ENCODE data around the gene ATP8A2. TPM values are rescaled to one million over a fixed set of nuclear protein-coding genes. Genes with fewer than 3 reads are reported as not detected.

ATP8A2 gene
- total and polyA plus RNA-seq, 10 of the 15 experiments (the other 5 are each of a cell fraction or from before 2014, with no cell fraction given): 0.01 to 0.04 (median 0.04) TPM; not detected in 7

DNA sequence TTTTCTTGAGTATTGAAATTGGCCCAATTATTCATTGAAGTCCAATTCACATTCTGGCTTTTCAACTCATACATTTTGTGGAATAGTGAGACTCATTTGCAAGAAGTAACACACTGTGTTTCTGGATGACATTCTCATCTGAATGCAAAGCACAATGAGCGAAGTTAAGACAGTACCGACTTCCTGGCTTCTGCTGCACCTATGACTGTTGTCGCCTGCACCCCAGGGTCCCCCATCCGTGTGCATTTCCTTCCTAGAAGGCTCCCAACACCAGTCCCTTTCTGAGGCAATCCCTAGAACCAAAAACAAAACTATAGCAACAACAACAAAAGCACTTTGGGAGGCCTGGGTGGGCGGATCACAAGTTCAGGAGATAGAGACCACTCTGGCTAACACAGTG is 496.7 kb downstream of the ATP8A2 start:
- DNase-seq (ENCODE audit: low read depth, low spot score) (no peak), FAIRE-seq (no peak), ATAC-seq (no peak)
- BruUV-seq (replicated peaks): no TSS peak
- Histone ChIP-seq H3K27me3 (replicated peaks in 1 of 2; ENCODE audit: control insufficient read depth in 2 of 2, insufficient read depth in 2 of 2, low read length in 1 of 2) (no peaks in the 10 kb centered on the region; a peak in 2 of 4 replicates), H3K27ac (ENCODE audit: control insufficient read depth, insufficient read depth) (no peak overlapping the region), H4K20me1 (ENCODE audit: control insufficient read depth, insufficient read depth) (no peaks in the 10 kb centered on the region), H2AFZ (ENCODE audit: control insufficient read depth, low read depth, low read length) (no peak overlapping the region), H3K79me2 (ENCODE audit: control insufficient read depth, insufficient read depth, low read length) (no peaks in the 10 kb centered on the region), H3K4me2 (ENCODE audit: control insufficient read depth, insufficient read depth) (no peak overlapping the region), H3K36me3 (ENCODE audit: control insufficient read depth in 2 of 2, insufficient read depth in 2 of 2, low read length in 1 of 2) (no peaks in the 10 kb centered on the region), H3K9ac (ENCODE audit: control insufficient read depth, insufficient read depth, low read length) (no peak overlapping the region), H3K4me1 (ENCODE audit: control insufficient read depth, insufficient read depth, low read length) (no peaks in the 10 kb centered on the region), H3K4me3 (no peak overlapping the region), H3K9me3 (replicated peaks; ENCODE audit: control insufficient read depth, insufficient read depth, low read length) (no peaks in the 10 kb centered on the region)
- in situ Hi-C loops (cut with MboI) (no loop called here), intact Hi-C loops (cut with micrococcal nuclease; ENCODE audit: unreplicated experiment) (no loop called here)
- SMC1A ChIA-PET (ENCODE audit: uncharacterized antibody, unreplicated experiment): no interaction called here
- TF ChIP-seq ZNF274 (IDR thresholded peaks at IDR 0.05; ENCODE audit: insufficient read depth, insufficient read length) (no peak), CTCF (IDR thresholded peaks at IDR 0.05 in 2 of 3, conservative IDR thresholded peaks at IDR 0.05 in 1 of 3; ENCODE audit: control insufficient read depth in 2 of 3, extremely low read depth in 1 of 3, insufficient read depth in 1 of 3, low read depth in 3 of 3, low read length in 3 of 3) (no peak), CREB1 (IDR thresholded peaks at IDR 0.05; ENCODE audit: low read depth) (no peak), ZBTB4 (CRISPR knock-in tag; IDR thresholded peaks at IDR 0.05) (no peak), SIX5 (IDR thresholded peaks at IDR 0.05; ENCODE audit: low read depth, low read length, severe bottlenecking) (no peak), MYB (IDR thresholded peaks at IDR 0.05; ENCODE audit: borderline replicate concordance, low read depth, low read length) (no peak), TCF7 (IDR thresholded peaks at IDR 0.05; ENCODE audit: borderline replicate concordance) (no peak), ASH2L (IDR thresholded peaks at IDR 0.05; ENCODE audit: borderline replicate concordance, low read depth) (no peak), SRF (IDR thresholded peaks at IDR 0.05; ENCODE audit: low read depth in 2 of 2, low read length in 2 of 2) (no peak), ZNF384 (IDR thresholded peaks at IDR 0.05; ENCODE audit: borderline replicate concordance, low read depth, low read length) (no peak)
- TF ChIP-seq, protein P1, sequence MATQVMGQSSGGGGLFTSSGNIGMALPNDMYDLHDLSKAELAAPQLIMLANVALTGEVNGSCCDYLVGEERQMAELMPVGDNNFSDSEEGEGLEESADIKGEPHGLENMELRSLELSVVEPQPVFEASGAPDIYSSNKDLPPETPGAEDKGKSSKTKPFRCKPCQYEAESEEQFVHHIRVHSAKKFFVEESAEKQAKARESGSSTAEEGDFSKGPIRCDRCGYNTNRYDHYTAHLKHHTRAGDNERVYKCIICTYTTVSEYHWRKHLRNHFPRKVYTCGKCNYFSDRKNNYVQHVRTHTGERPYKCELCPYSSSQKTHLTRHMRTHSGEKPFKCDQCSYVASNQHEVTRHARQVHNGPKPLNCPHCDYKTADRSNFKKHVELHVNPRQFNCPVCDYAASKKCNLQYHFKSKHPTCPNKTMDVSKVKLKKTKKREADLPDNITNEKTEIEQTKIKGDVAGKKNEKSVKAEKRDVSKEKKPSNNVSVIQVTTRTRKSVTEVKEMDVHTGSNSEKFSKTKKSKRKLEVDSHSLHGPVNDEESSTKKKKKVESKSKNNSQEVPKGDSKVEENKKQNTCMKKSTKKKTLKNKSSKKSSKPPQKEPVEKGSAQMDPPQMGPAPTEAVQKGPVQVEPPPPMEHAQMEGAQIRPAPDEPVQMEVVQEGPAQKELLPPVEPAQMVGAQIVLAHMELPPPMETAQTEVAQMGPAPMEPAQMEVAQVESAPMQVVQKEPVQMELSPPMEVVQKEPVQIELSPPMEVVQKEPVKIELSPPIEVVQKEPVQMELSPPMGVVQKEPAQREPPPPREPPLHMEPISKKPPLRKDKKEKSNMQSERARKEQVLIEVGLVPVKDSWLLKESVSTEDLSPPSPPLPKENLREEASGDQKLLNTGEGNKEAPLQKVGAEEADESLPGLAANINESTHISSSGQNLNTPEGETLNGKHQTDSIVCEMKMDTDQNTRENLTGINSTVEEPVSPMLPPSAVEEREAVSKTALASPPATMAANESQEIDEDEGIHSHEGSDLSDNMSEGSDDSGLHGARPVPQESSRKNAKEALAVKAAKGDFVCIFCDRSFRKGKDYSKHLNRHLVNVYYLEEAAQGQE (IDR thresholded peaks at IDR 0.05; ENCODE audit: low read depth, low read length): no peak
- RAD21 ChIA-PET (ENCODE audit: unreplicated experiment): no interaction called here
- POLR2A ChIA-PET: no interaction called here
- CTCF ChIA-PET: no interaction called here
- WGBS (ENCODE audit: insufficient coverage, insufficient replicate concordance, low lambda C conversion rate, missing lambda C conversion rate): 1% methylated on average over 5 of the region's 5 CpGs

Data from GM12878 (cell line).